HepG2 (cell line): ENCODE data around the gene SRGAP3. TPM values are rescaled to one million over a fixed set of nuclear protein-coding genes. Genes with fewer than 3 reads are reported as not detected.

Experiments
- ATAC-seq: fragments of 200-7000 bp; cut with Tn5 transposase; 3 replicates; pipeline ENCODE4 v1.9.1; 2020; ENCODE audit warnings: mild to moderate bottlenecking, moderate library complexity
- BruUV-seq: library from RNA; stranded (reverse); fragments of 400-500 nt; replicated peaks from 2 replicates; lab custom pipeline; 2021; lab: Mats Ljungman, UMichigan
- CTCF ChIA-PET: fragments of 300-600 bp; formaldehyde crosslinking; extraction: SDS; loops from one replicate; lab custom pipeline; 2021; ENCODE audit warnings: low total read pairs, inconsistent platforms, low intra/inter-chr PET ratio; lab: Yijun Ruan, JAX
- POLR2A ChIA-PET: fragments of 350-600 bp; sonication (Branson Sonifier 250); formaldehyde crosslinking; loops from one replicate; lab custom pipeline; 2020; ENCODE audit warnings: antibody characterized with exemption, inconsistent platforms; lab: Yijun Ruan, JAX
- DNase-seq: peaks from one replicate; pipeline ENCODE4 v3.0.0-alpha.2; 2015; ENCODE audit warnings: low spot score
- FAIRE-seq: peaks from 3 replicates; lab custom pipeline; 2011; peaks lifted over from hg19 to GRCh38; lab: Jason Lieb, UNC
- H2AFZ ChIP-seq: one replicate; pipeline ENCODE4 v1.6.1; 2011; ENCODE audit warnings: low read length, inconsistent platforms
- H3K27ac ChIP-seq: fragments of 300-600 bp; 3 replicates; pipeline ENCODE4 v1.8.0; 2011; ENCODE audit warnings: mixed run types, mild to moderate bottlenecking, mixed read lengths, low read length, inconsistent platforms; ENCODE audit not compliant: insufficient read depth; ENCODE audit errors: extremely low read length
- H3K27me3 ChIP-seq, 2 experiments: fragments of 200-600 bp in 1 of 2; 2 replicates in 1 of 2; 3 replicates in 1 of 2; pipeline versions ENCODE4 v1.6.0 to v1.8.0; 2011; ENCODE audit warnings: low read length in 2 of 2, mild to moderate bottlenecking in 2 of 2, moderate library complexity in 2 of 2, inconsistent platforms in 1 of 2; ENCODE audit not compliant: insufficient read depth in 2 of 2, control insufficient read depth in 1 of 2
- H3K36me3 ChIP-seq, 2 experiments: fragments of 200-600 bp in 1 of 2; replicated peaks in 1 of 2; 2 replicates in 1 of 2; 3 replicates in 1 of 2; pipeline versions ENCODE4 v1.5.1 to v1.8.0; 2011; ENCODE audit warnings: low read length in 2 of 2, inconsistent platforms in 1 of 2; ENCODE audit not compliant: insufficient read depth in 2 of 2, control insufficient read depth in 1 of 2
- H3K4me1 ChIP-seq: 2 replicates; pipeline ENCODE4 v1.5.1; 2012; ENCODE audit warnings: low read length, inconsistent platforms; ENCODE audit not compliant: insufficient read depth
- H3K4me2 ChIP-seq: 2 replicates; pipeline ENCODE4 v1.6.0; 2011; ENCODE audit warnings: low read depth, low read length, inconsistent platforms
- H3K4me3 ChIP-seq, 3 experiments: fragments of 200-600 bp in 1 of 3; sonication (generic), shearing (Covaris generic) in 1 of 3; replicated peaks in 1 of 3; 2 replicates each; pipeline ENCODE4 v1.5.1; 2011 to 2016; ENCODE audit warnings: low read length in 3 of 3, inconsistent platforms in 2 of 3, low read depth in 2 of 3, mild to moderate bottlenecking in 2 of 3, control low read depth in 1 of 3, mixed read lengths in 1 of 3; ENCODE audit not compliant: insufficient read depth in 1 of 3
- H3K79me2 ChIP-seq: one replicate; pipeline ENCODE4 v1.6.1; 2011; ENCODE audit warnings: low read length, inconsistent platforms; ENCODE audit not compliant: insufficient read depth
- H3K9ac ChIP-seq: 2 replicates; pipeline ENCODE4 v1.6.0; 2011; ENCODE audit warnings: mild to moderate bottlenecking, low read depth, low read length, inconsistent platforms; ENCODE audit not compliant: insufficient read depth
- H3K9me3 ChIP-seq: 2 replicates; pipeline ENCODE4 v1.5.1; 2012; ENCODE audit warnings: mild to moderate bottlenecking, low read length
- H4K20me1 ChIP-seq: 2 replicates; pipeline ENCODE4 v1.6.0; 2011; ENCODE audit warnings: inconsistent platforms, mild to moderate bottlenecking, low read length, moderate library complexity; ENCODE audit not compliant: insufficient read depth
- HNRNPLL ChIP-seq: fragments of 200-400 bp; formaldehyde crosslinking; IDR thresholded peaks from 2 replicates; pipeline ENCODE4 v1.6.1; 2017; ENCODE audit warnings: mild to moderate bottlenecking, low read depth, low read length; ENCODE audit not compliant: poor library complexity, severe bottlenecking
- ISX ChIP-seq: sonication (generic); formaldehyde crosslinking; conservative IDR thresholded peaks from 2 replicates; pipeline ENCODE4 v1.5.0; 2020; ENCODE audit warnings: missing genetic modification reagents
- NBN ChIP-seq: fragments of 450-650 bp; conservative IDR thresholded peaks from 2 replicates; pipeline ENCODE4 v1.6.1; 2017
- NCOR1 ChIP-seq: fragments of 200-600 bp; sonication (generic); IDR thresholded peaks from 2 replicates; pipeline ENCODE4 v1.7.0; 2017; ENCODE audit warnings: antibody characterized with exemption, low read length, borderline replicate concordance
- RBAK ChIP-seq: sonication (generic); formaldehyde crosslinking; IDR thresholded peaks from 2 replicates; pipeline ENCODE4 v1.5.1; 2020; ENCODE audit warnings: mild to moderate bottlenecking, missing genetic modification reagents
- TEAD3 ChIP-seq: optimal IDR thresholded peaks from 2 replicates; pipeline ENCODE3; 2016; ENCODE audit warnings: borderline replicate concordance
- TP53 ChIP-seq: sonication (generic); formaldehyde crosslinking; conservative IDR thresholded peaks from 2 replicates; pipeline ENCODE4 v1.4.0; 2020; ENCODE audit warnings: missing genetic modification reagents
- ZNF30 ChIP-seq: sonication (generic); formaldehyde crosslinking; IDR thresholded peaks from 2 replicates; pipeline ENCODE4 v1.5.0; 2020; ENCODE audit warnings: mild to moderate bottlenecking, missing genetic modification reagents
- ZNF335 ChIP-seq: sonication (generic); formaldehyde crosslinking; IDR thresholded peaks from 2 replicates; pipeline ENCODE4 v1.4.0; 2020; ENCODE audit warnings: missing genetic modification reagents
- ZNF572 ChIP-seq: sonication (generic); formaldehyde crosslinking; IDR thresholded peaks from 2 replicates; pipeline ENCODE4 v1.5.1; 2020; ENCODE audit warnings: mild to moderate bottlenecking, missing genetic modification reagents
- ZNF598 ChIP-seq: sonication (generic); formaldehyde crosslinking; IDR thresholded peaks from 2 replicates; pipeline ENCODE4 v1.5.1; 2020; ENCODE audit warnings: mild to moderate bottlenecking, missing genetic modification reagents, borderline replicate concordance
- ZNF660 ChIP-seq: sonication (generic); formaldehyde crosslinking; IDR thresholded peaks from 2 replicates; pipeline ENCODE4 v1.5.1; 2020; ENCODE audit warnings: mild to moderate bottlenecking, low read depth, missing genetic modification reagents, borderline replicate concordance
- ZNF674 ChIP-seq: sonication (generic); formaldehyde crosslinking; IDR thresholded peaks from 2 replicates; pipeline ENCODE4 v1.5.0; 2020; ENCODE audit warnings: low read depth, mild to moderate bottlenecking, missing genetic modification reagents
- ZSCAN22 ChIP-seq: sonication (generic); formaldehyde crosslinking; IDR thresholded peaks from 2 replicates; pipeline ENCODE4 v1.4.0; 2020; ENCODE audit warnings: mild to moderate bottlenecking, missing genetic modification reagents
- whole genome bisulfite sequencing: methylation state at CpG from one replicate; pipeline ENCODE4 v1.1.6; 2017; ENCODE audit warnings: low lambda C conversion rate; 5-methylcytosine and 5-hydroxymethylcytosine counted together
- in situ Hi-C: cut with HindIII; loops from 2 replicates; pipeline ENCODE4 v1.10.0; 2017; ENCODE audit warnings: low pct_unique_long_range_greater_than_20kb; ENCODE audit not compliant: extremely low pct_ligation_motif_present
- intact Hi-C: fragments of 100-400 bp; cut with micrococcal nuclease; formaldehyde crosslinking; loops from one replicate; pipeline ENCODE4 v1.10.0; 2022; ENCODE audit not compliant: unreplicated experiment
- polyA plus RNA-seq, 8 experiments: library from polyadenylated mRNA; depleted of rRNA in 3 of 8; stranded (reverse) in 7 of 8; unstranded in 1 of 8; fragments of >200 nt; fragmentation: Illumina TruSeq in 4 of 8; extraction: Trizol in 4 of 8; gene quantifications; 2 replicates each; pipeline versions ENCODE4 v1.2.1 to v1.2.3, GENCODE V29; 2011 to 2016; ENCODE audit warnings: low read depth in 4 of 8, missing spikeins in 1 of 8, mixed read lengths in 1 of 8; ENCODE audit not compliant: insufficient read depth in 1 of 8
- total RNA-seq, 5 experiments: library from RNA; depleted of rRNA; stranded (reverse); fragments of >200 nt; fragmentation: Illumina TruSeq; extraction: Trizol; gene quantifications; 2 replicates each; pipeline ENCODE4 v1.2.3, GENCODE V29; 2016; ENCODE audit warnings: low read depth in 1 of 5
- TF ChIP-seq, protein P1 (sequence below): sonication (generic); formaldehyde crosslinking; IDR thresholded peaks from 2 replicates; pipeline ENCODE4 v1.8.0; 2022; ENCODE audit warnings: mild to moderate bottlenecking, missing genetic modification reagents; ENCODE audit not compliant: insufficient replicate concordance
- TF ChIP-seq, protein P2 (sequence below): sonication (generic); formaldehyde crosslinking; IDR thresholded peaks from 2 replicates; pipeline ENCODE4 v1.5.0; 2020; ENCODE audit warnings: missing genetic modification reagents
- TF ChIP-seq, protein P3 (sequence below): sonication (generic); formaldehyde crosslinking; IDR thresholded peaks from 2 replicates; pipeline ENCODE4 v1.5.0; 2020; ENCODE audit warnings: mild to moderate bottlenecking, missing genetic modification reagents
- TF ChIP-seq, protein P4 (sequence below): sonication (generic); formaldehyde crosslinking; IDR thresholded peaks from 2 replicates; pipeline ENCODE4 v1.8.1; 2023; ENCODE audit warnings: mild to moderate bottlenecking, missing genetic modification reagents
- TF ChIP-seq, protein P5 (sequence below): sonication (generic); formaldehyde crosslinking; IDR thresholded peaks from 2 replicates; pipeline ENCODE4 v1.4.0; 2020; ENCODE audit warnings: missing genetic modification reagents, low read depth, mild to moderate bottlenecking, borderline replicate concordance

Gene SRGAP3
- total and polyA plus RNA-seq, 2 of the 13 experiments (the other 11 are each of a cell fraction or from before 2014, with no cell fraction given): 1.2 to 1.4 TPM

DNA sequence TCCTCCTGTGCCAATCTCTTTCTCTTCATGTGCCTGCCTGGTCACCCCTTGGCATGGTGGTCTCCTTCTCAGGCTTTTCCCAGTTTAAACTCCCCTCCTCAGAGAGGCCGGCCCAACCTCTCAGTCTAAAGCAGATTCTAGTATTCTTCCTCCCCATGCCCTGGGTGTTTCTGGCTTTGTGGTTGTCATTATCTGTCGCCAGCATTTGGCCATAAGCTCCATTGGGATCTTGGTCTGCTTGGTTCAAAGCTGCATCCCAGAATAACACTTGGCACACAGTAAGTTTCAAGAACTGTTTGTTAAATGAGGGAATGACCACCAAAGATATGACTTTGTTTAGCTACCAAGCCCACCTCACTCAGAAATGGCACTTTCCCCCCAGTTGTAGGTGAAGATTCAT, 275.0 kb downstream of the SRGAP3 start:
- no peak overlapping the region for H3K27ac ChIP-seq
- 44% methylated on average over 2 of the region's 2 CpGs for WGBS
- H3K9me3 ChIP-seq: peaks cover 8% of the 10 kb centered on the region
- no peak overlapping the region for H3K4me3 ChIP-seq
- POLR2A ChIA-PET: no interaction called here
- no peaks in the 10 kb centered on the region for H3K36me3 ChIP-seq
- no peak overlapping the region for H3K9ac ChIP-seq
- no peaks in the 10 kb centered on the region for H4K20me1 ChIP-seq
- DNase-seq (no peak), FAIRE-seq (no peak), ATAC-seq (no peak)
- no peak overlapping the region for H3K4me2 ChIP-seq
- H3K79me2 ChIP-seq: no peaks in the 10 kb centered on the region
- CTCF ChIA-PET: no interaction called here
- in situ Hi-C loops: loop anchor here (5.0 kb wide), 2 partner anchors 93 to 328 kb away; no protein-coding TSS in a partner anchor
- BruUV-seq: no TSS peak
- no peak overlapping the region for H2AFZ ChIP-seq
- peaks cover 4% of the 10 kb centered on the region for H3K4me1 ChIP-seq
- intact Hi-C loops: no loop called here
- no peaks in the 10 kb centered on the region; a peak in 2 of 5 replicates for H3K27me3 ChIP-seq
- TF ChIP-seq NBN (no peak), ZNF335 (CRISPR knock-in tag) (no peak), ISX (no peak), ZSCAN22 (CRISPR knock-in tag) (no peak), RBAK (CRISPR knock-in tag) (no peak), ZNF30 (no peak), NCOR1 (no peak), ZNF660 (CRISPR knock-in tag) (no peak), ZNF598 (CRISPR knock-in tag) (no peak), HNRNPLL (no peak), ZNF674 (no peak), ZNF572 (CRISPR knock-in tag) (no peak), TEAD3 (CRISPR knock-in tag) (no peak), TP53 (CRISPR knock-in tag) (no peak)
- TF ChIP-seq, protein P1, sequence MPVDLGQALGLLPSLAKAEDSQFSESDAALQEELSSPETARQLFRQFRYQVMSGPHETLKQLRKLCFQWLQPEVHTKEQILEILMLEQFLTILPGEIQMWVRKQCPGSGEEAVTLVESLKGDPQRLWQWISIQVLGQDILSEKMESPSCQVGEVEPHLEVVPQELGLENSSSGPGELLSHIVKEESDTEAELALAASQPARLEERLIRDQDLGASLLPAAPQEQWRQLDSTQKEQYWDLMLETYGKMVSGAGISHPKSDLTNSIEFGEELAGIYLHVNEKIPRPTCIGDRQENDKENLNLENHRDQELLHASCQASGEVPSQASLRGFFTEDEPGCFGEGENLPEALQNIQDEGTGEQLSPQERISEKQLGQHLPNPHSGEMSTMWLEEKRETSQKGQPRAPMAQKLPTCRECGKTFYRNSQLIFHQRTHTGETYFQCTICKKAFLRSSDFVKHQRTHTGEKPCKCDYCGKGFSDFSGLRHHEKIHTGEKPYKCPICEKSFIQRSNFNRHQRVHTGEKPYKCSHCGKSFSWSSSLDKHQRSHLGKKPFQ (CRISPR knock-in tag): no peak
- TF ChIP-seq, protein P2, sequence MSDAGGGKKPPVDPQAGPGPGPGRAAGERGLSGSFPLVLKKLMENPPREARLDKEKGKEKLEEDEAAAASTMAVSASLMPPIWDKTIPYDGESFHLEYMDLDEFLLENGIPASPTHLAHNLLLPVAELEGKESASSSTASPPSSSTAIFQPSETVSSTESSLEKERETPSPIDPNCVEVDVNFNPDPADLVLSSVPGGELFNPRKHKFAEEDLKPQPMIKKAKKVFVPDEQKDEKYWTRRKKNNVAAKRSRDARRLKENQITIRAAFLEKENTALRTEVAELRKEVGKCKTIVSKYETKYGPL (CRISPR knock-in tag): no peak
- TF ChIP-seq, protein P3, sequence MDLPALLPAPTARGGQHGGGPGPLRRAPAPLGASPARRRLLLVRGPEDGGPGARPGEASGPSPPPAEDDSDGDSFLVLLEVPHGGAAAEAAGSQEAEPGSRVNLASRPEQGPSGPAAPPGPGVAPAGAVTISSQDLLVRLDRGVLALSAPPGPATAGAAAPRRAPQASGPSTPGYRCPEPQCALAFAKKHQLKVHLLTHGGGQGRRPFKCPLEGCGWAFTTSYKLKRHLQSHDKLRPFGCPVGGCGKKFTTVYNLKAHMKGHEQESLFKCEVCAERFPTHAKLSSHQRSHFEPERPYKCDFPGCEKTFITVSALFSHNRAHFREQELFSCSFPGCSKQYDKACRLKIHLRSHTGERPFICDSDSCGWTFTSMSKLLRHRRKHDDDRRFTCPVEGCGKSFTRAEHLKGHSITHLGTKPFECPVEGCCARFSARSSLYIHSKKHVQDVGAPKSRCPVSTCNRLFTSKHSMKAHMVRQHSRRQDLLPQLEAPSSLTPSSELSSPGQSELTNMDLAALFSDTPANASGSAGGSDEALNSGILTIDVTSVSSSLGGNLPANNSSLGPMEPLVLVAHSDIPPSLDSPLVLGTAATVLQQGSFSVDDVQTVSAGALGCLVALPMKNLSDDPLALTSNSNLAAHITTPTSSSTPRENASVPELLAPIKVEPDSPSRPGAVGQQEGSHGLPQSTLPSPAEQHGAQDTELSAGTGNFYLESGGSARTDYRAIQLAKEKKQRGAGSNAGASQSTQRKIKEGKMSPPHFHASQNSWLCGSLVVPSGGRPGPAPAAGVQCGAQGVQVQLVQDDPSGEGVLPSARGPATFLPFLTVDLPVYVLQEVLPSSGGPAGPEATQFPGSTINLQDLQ: no peak
- TF ChIP-seq, protein P4, sequence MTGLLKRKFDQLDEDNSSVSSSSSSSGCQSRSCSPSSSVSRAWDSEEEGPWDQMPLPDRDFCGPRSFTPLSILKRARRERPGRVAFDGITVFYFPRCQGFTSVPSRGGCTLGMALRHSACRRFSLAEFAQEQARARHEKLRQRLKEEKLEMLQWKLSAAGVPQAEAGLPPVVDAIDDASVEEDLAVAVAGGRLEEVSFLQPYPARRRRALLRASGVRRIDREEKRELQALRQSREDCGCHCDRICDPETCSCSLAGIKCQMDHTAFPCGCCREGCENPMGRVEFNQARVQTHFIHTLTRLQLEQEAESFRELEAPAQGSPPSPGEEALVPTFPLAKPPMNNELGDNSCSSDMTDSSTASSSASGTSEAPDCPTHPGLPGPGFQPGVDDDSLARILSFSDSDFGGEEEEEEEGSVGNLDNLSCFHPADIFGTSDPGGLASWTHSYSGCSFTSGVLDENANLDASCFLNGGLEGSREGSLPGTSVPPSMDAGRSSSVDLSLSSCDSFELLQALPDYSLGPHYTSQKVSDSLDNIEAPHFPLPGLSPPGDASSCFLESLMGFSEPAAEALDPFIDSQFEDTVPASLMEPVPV (CRISPR knock-in tag): no peak
- TF ChIP-seq, protein P5, sequence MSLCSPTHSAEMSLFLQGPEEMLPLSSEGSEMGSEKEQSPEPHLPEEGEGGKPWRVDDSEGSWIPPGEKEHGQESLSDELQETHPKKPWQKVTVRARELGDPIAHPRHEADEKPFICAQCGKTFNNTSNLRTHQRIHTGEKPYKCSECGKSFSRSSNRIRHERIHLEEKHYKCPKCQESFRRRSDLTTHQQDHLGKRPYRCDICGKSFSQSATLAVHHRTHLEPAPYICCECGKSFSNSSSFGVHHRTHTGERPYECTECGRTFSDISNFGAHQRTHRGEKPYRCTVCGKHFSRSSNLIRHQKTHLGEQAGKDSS (CRISPR knock-in tag): no peak
